Activated T-cell treated with anti-CD3 and anti-CD28 coated beads, Interleukin-2, amount 50 U/mL, for 72 hours (primary cell): ENCODE results near the gene WDR81. TPM values are rescaled to one million over a fixed set of nuclear protein-coding genes. Genes with fewer than 3 reads are reported as not detected.
A peak's percentile ranks its signal among the peaks of the same experiment; 100 is the strongest.
"Not testable (repeated sequence)": the region's sequence is repeated elsewhere in the genome, so short reads cannot be mapped to it uniquely, and the experiment has no call there.

Experiments
- ATAC-seq, 2 donors: fragments of 150-1000 bp; cut with Tn5 transposase; replicated peaks in 1 of 2; 2 replicates each; pipeline ENCODE4 v1.10.0; 2021; ENCODE audit warnings: moderate library complexity in 2 of 2, mild to moderate bottlenecking in 1 of 2
- DNase-seq, 2 donors: peaks; one replicate each; pipeline ENCODE4 v3.0.0; 2021 to 2022; ENCODE audit warnings: mixed read lengths in 1 of 2
- H3K27ac Mint-ChIP-seq: one replicate; pipeline ENCODE4 v1.8.0; 2022; ENCODE audit warnings: mild to moderate bottlenecking, moderate library complexity, mixed read lengths
- H3K27me3 Mint-ChIP-seq: one replicate; pipeline ENCODE4 v1.8.0; 2022; ENCODE audit warnings: low read depth, mixed read lengths
- H3K36me3 Mint-ChIP-seq, 2 donors: one replicate each; pipeline ENCODE4 v1.8.0; 2022; ENCODE audit warnings: mixed read lengths in 2 of 2, mild to moderate bottlenecking in 1 of 2; ENCODE audit not compliant: insufficient read depth in 2 of 2
- H3K4me1 Mint-ChIP-seq: one replicate; pipeline ENCODE4 v1.8.0; 2022; ENCODE audit warnings: low read depth, mixed read lengths
- H3K4me3 Mint-ChIP-seq, 2 donors: one replicate each; pipeline ENCODE4 v1.8.0; 2022; ENCODE audit warnings: mild to moderate bottlenecking in 2 of 2, mixed read lengths in 2 of 2, moderate library complexity in 2 of 2
- H3K9me3 Mint-ChIP-seq, 2 donors: one replicate each; pipeline ENCODE4 v1.8.0; 2022; ENCODE audit warnings: mixed read lengths in 2 of 2
- total RNA-seq, 2 donors: library from RNA; stranded (reverse); gene quantifications; one replicate each; pipeline ENCODE4 v1.2.3, GENCODE V29; 2022

WDR81 gene
- total RNA-seq, 2 donors from 2014 or later: 9.4 to 11.2 TPM

- Mint-ChIP-seq H3K4me3 (peak overlapping the region; percentile 98 to 99), H3K9me3 (no peaks in the 10 kb centered on the region), H3K27ac (no peak overlapping the region), H3K4me1 (peaks cover 45% of the 10 kb centered on the region), H3K27me3 (peaks cover 17% of the 10 kb centered on the region), H3K36me3 (peaks cover 0 to 7% of the 10 kb centered on the region in 2 donors)
- ATAC-seq (no peak), DNase-seq (no peak)
These were observed 8.8 kb upstream of the WDR81 start for GRCh38 chr17:1715803-1716075.

GRCh38 chr17:1716076-1716911 lies 8.2 kb upstream of the WDR81 start:
- peak; percentile 84 to 88 for ATAC-seq
- Mint-ChIP-seq H3K36me3 (peaks cover 0 to 7% of the 10 kb centered on the region in 2 donors), H3K4me1 (peaks cover 44% of the 10 kb centered on the region), H3K27ac (peak overlapping the region; percentile 99), H3K4me3 (peak overlapping the region; percentile 98 to 99), H3K9me3 (no peaks in the 10 kb centered on the region), H3K27me3 (peaks cover 12% of the 10 kb centered on the region)
- peak; percentile 100 for DNase-seq

- DNase-seq (peak; percentile 92), ATAC-seq (peak; percentile 71 to 72)
- H3K27ac Mint-ChIP-seq: peak overlapping the region; percentile 99
- peaks cover 44% of the 10 kb centered on the region for H3K4me1 Mint-ChIP-seq
- peaks cover 5% of the 10 kb centered on the region for H3K27me3 Mint-ChIP-seq
- peak overlapping the region; percentile 98 to 99 for H3K4me3 Mint-ChIP-seq
- peaks cover 0 to 7% of the 10 kb centered on the region in 2 donors for H3K36me3 Mint-ChIP-seq
- H3K9me3 Mint-ChIP-seq: no peaks in the 10 kb centered on the region
These were observed 7.4 kb upstream of the WDR81 start for GRCh38 chr17:1716912-1717695.

GRCh38 chr17:1718362-1719165 lies 5.9 kb upstream of the WDR81 start:
- peaks cover 45% of the 10 kb centered on the region for H3K4me1 Mint-ChIP-seq

GRCh38 chr17:1720856-1721386 lies 3.6 kb upstream of the WDR81 start:
- H3K4me3 Mint-ChIP-seq: no peak overlapping the region
- DNase-seq (peak; percentile 66 to 76), ATAC-seq (no peak)
- no peak overlapping the region for H3K27ac Mint-ChIP-seq
- no peaks in the 10 kb centered on the region for H3K9me3 Mint-ChIP-seq
- no peaks in the 10 kb centered on the region for H3K27me3 Mint-ChIP-seq
- peaks cover 0 to 5% of the 10 kb centered on the region in 2 donors for H3K36me3 Mint-ChIP-seq
- H3K4me1 Mint-ChIP-seq: peaks cover 39% of the 10 kb centered on the region

More at GRCh38 chr17:1718362-1719165, 5.9 kb upstream of the WDR81 start:
- DNase-seq (no peak), ATAC-seq (no peak)
- Mint-ChIP-seq H3K27ac (peak overlapping the region; percentile 85), H3K9me3 (no peaks in the 10 kb centered on the region), H3K36me3 (peaks cover 0 to 7% of the 10 kb centered on the region in 2 donors), H3K27me3 (peaks cover 5% of the 10 kb centered on the region), H3K4me3 (peak overlapping the region; percentile 98 to 99)

DNA sequence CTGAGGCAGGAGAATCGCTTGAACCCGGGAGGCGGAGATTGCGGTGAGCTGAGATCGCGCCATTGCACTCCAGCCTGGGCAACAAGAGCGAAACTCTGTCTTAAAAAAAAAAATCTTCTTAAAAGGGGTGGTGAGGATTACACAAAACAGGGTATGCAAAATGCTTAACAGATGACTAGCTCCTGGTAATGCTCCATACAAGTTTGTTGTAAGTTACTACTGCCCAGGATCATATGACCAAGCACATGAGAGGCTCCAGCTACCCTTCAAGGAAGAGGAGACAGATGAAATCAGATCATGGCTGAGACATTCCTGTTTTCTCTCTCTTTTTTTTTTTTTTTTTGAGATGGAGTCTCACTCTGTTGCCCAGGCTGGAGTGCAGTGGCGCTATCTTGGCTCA lies 2.5 kb upstream of the WDR81 start:
- H3K27me3 Mint-ChIP-seq, H3K9me3 Mint-ChIP-seq, H3K27ac Mint-ChIP-seq, ATAC-seq, H3K4me3 Mint-ChIP-seq, H3K36me3 Mint-ChIP-seq, DNase-seq: not testable (repeated sequence)
- peaks cover 38% of the 10 kb centered on the region for H3K4me1 Mint-ChIP-seq

- Mint-ChIP-seq H3K27me3 (no peaks in the 10 kb centered on the region), H3K9me3 (no peaks in the 10 kb centered on the region), H3K36me3 (no peaks in the 10 kb centered on the region), H3K4me3 (peak overlapping the region; percentile 78 to 82), H3K4me1 (peaks cover 42% of the 10 kb centered on the region), H3K27ac (no peak overlapping the region)
- DNase-seq (no peak), ATAC-seq (peak; percentile 75 to 80)
These were observed 551 bp downstream of the WDR81 start for GRCh38 chr17:1724869-1725641.

DNA sequence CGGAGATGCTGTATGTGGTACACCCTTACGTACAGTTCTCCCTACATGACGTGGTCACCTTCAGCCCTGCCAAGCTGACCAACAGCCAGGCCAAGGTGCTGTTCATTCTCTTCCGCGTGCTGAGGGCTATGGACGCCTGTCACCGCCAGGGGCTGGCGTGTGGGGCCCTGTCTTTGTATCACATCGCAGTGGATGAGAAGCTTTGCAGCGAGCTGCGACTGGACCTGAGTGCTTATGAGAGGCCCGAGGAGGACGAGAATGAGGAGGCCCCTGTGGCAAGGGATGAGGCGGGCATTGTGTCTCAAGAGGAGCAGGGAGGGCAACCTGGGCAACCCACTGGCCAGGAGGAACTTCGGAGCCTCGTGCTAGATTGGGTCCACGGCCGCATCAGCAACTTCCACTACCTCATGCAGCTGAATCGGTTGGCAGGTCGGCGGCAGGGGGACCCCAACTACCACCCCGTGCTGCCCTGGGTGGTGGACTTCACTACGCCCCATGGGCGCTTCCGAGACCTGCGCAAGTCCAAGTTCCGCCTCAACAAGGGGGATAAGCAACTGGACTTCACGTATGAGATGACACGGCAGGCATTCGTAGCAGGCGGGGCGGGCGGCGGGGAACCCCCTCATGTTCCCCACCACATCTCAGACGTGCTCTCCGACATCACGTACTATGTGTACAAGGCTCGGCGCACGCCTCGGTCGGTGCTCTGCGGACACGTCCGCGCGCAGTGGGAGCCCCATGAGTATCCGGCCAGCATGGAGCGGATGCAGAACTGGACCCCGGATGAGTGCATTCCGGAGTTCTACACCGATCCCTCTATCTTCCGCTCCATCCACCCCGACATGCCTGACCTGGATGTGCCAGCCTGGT lies 1.4 kb downstream of the WDR81 start:
- H3K36me3 Mint-ChIP-seq: no peaks in the 10 kb centered on the region
- no peaks in the 10 kb centered on the region for H3K27me3 Mint-ChIP-seq
- no peaks in the 10 kb centered on the region for H3K9me3 Mint-ChIP-seq
- H3K4me1 Mint-ChIP-seq: peaks cover 38% of the 10 kb centered on the region
- H3K27ac Mint-ChIP-seq: no peak overlapping the region
- no peak for ATAC-seq
- no peak for DNase-seq
- H3K4me3 Mint-ChIP-seq: peak overlapping the region; percentile 78 to 82

DNA sequence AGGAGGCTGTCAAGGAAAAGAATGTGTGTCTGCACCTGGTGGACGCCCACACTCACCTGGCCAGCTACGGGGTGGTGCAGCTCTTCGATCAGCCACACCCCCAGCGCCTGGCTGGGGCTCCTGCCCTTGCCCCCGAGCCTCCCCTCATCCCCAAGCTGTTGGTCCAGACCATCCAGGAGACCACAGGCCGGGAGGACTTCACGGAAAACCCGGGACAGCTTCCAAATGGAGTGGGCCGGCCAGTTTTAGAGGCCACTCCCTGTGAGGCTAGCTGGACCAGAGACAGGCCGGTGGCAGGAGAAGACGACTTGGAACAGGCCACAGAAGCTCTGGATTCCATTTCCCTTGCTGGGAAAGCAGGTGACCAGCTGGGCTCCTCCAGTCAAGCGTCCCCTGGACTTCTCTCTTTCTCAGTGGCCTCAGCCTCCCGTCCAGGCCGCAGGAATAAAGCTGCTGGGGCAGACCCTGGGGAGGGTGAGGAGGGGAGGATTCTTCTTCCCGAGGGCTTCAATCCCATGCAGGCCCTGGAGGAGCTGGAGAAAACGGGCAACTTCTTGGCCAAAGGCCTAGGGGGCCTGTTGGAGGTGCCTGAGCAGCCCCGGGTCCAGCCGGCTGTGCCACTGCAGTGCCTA lies 2.2 kb downstream of the WDR81 start:
- peak overlapping the region in 1 of 2 donors; percentile 37 for H3K4me3 Mint-ChIP-seq
- DNase-seq (no peak), ATAC-seq (no peak)
- H3K4me1 Mint-ChIP-seq: peaks cover 38% of the 10 kb centered on the region
- H3K9me3 Mint-ChIP-seq: no peaks in the 10 kb centered on the region
- no peak overlapping the region for H3K27ac Mint-ChIP-seq
- H3K36me3 Mint-ChIP-seq: no peaks in the 10 kb centered on the region
- H3K27me3 Mint-ChIP-seq: no peaks in the 10 kb centered on the region

DNA sequence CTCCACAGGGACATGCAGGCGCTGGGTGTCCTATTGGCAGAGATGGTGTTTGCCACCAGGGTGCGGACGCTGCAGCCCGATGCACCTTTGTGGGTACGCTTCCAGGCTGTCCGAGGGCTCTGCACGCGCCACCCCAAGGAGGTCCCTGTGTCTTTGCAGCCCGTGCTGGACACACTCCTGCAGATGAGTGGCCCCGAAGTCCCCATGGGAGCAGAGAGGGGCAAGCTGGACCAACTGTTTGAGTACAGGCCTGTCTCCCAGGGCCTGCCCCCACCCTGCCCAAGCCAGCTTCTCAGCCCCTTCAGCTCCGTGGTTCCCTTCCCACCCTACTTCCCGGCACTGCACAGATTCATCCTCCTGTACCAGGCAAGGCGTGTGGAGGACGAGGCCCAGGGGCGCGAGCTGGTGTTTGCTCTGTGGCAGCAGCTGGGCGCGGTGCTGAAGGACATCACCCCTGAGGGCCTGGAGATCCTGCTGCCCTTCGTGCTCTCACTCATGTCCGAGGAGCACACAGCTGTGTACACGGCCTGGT lies 2.8 kb downstream of the WDR81 start:
- Mint-ChIP-seq H3K4me1 (peaks cover 38% of the 10 kb centered on the region), H3K27me3 (no peaks in the 10 kb centered on the region), H3K9me3 (no peaks in the 10 kb centered on the region), H3K36me3 (no peaks in the 10 kb centered on the region), H3K4me3 (no peak overlapping the region), H3K27ac (no peak overlapping the region)
- no peak for DNase-seq
- no peak for ATAC-seq
